EL (cell line): ENCODE results near the gene SETMAR.
"Not testable (repeated sequence)": the region's sequence is repeated elsewhere in the genome, so short reads cannot be mapped to it uniquely, and the experiment has no call there.

Source experiments
- DNase-seq: peaks from one replicate; pipeline ENCODE4 v3.0.0-alpha.2; 2016

SETMAR gene

GRCh38 chr3:4314688-4315087 lies 11.5 kb downstream of the SETMAR start:
- no peak for DNase-seq

GRCh38 chr3:4320096-4320911 lies 17.1 kb downstream of the SETMAR start:
- no peak for DNase-seq

- no peak for DNase-seq
Measured at GRCh38 chr3:4321732-4322131, 18.6 kb downstream of the SETMAR start.

- peak; percentile 20 for DNase-seq
Measured at GRCh38 chr3:4322635-4323034, 19.5 kb downstream of the SETMAR start.

- DNase-seq, result no peak
Measured at GRCh38 chr3:4323246-4324027, 20.3 kb downstream of the SETMAR start.

- no peak for DNase-seq
Measured at GRCh38 chr3:4326868-4327267, 23.7 kb downstream of the SETMAR start.

GRCh38 chr3:4329806-4330205 lies 26.6 kb downstream of the SETMAR start:
- DNase-seq, result not testable (repeated sequence)

GRCh38 chr3:4332111-4332510 lies 28.9 kb downstream of the SETMAR start:
- DNase-seq, result no peak

GRCh38 chr3:4332574-4332973 lies 29.4 kb downstream of the SETMAR start:
- no peak for DNase-seq

GRCh38 chr3:4332991-4333390 lies 29.8 kb downstream of the SETMAR start:
- DNase-seq, result no peak

- no peak for DNase-seq
Measured at GRCh38 chr3:4334548-4334947, 31.4 kb downstream of the SETMAR start.

GRCh38 chr3:4335840-4336562 lies 32.8 kb downstream of the SETMAR start:
- DNase-seq, result no peak

- no peak for DNase-seq
Measured at GRCh38 chr3:4336850-4337546, 33.8 kb downstream of the SETMAR start.

- no peak for DNase-seq
Measured at GRCh38 chr3:4338751-4339150, 35.6 kb downstream of the SETMAR start.

- DNase-seq, result no peak
Measured at GRCh38 chr3:4340077-4340410, 36.9 kb downstream of the SETMAR start.

GRCh38 chr3:4340411-4341335 lies 37.5 kb downstream of the SETMAR start:
- no peak for DNase-seq

GRCh38 chr3:4341336-4341675 lies 38.1 kb downstream of the SETMAR start:
- DNase-seq, result no peak

GRCh38 chr3:4343258-4343657 lies 40.1 kb downstream of the SETMAR start:
- DNase-seq, result peak; percentile 18

- DNase-seq, result peak; percentile 44
Measured at GRCh38 chr3:4350789-4351163, 47.6 kb downstream of the SETMAR start.

GRCh38 chr3:4351164-4351855 lies 48.1 kb downstream of the SETMAR start:
- no peak for DNase-seq

GRCh38 chr3:4351872-4352271 lies 48.7 kb downstream of the SETMAR start:
- no peak for DNase-seq
